ENCODE data around the gene APOBEC3A. TPM values are rescaled to one million over a fixed set of nuclear protein-coding genes. Genes with fewer than 3 reads are reported as not detected.
A peak's percentile ranks its signal among the peaks of the same experiment; 100 is the strongest.
"Not testable (repeated sequence)": the region's sequence is repeated elsewhere in the genome, so short reads cannot be mapped to it uniquely, and the experiment has no call there.

The APOBEC3A gene
- total RNA-seq, 2 donors from 2014 or later, result 1.4 to 2.2 TPM

GRCh38 chr22:38954414-38955043 lies 2.9 kb upstream of the APOBEC3A start:
- DNase-seq (peak in 1 of 2 donors; percentile 22), ATAC-seq (no peak)
- intact Hi-C loops (cut with DNase I, micrococcal nuclease), result no loop called here

GRCh38 chr22:38955250-38955905 lies 2.0 kb upstream of the APOBEC3A start:
- intact Hi-C loops (cut with DNase I, micrococcal nuclease), result no loop called here
- ATAC-seq, result no peak
- DNase-seq, result no peak

GRCh38 chr22:38955926-38956325 lies 1.5 kb upstream of the APOBEC3A start:
- DNase-seq, result no peak
- no peak for ATAC-seq
- intact Hi-C loops (cut with DNase I, micrococcal nuclease), result no loop called here

- intact Hi-C loops (cut with DNase I, micrococcal nuclease), result no loop called here
- peak in 1 of 2 donors; percentile 4 for DNase-seq
- ATAC-seq, result no peak
Measured at GRCh38 chr22:38956551-38956950, 858 bp upstream of the APOBEC3A start.

GRCh38 chr22:38957808-38958650 lies 620 bp downstream of the APOBEC3A start:
- ATAC-seq, result no peak
- intact Hi-C loops (cut with DNase I, micrococcal nuclease), result no loop called here
- DNase-seq, result no peak

GRCh38 chr22:38958651-38958943 lies 1.2 kb downstream of the APOBEC3A start:
- DNase-seq; intact Hi-C loops (cut with DNase I, micrococcal nuclease); ATAC-seq: not testable (repeated sequence)

- intact Hi-C loops (cut with DNase I, micrococcal nuclease), result no loop called here
- DNase-seq (no peak), ATAC-seq (no peak)
Measured at GRCh38 chr22:38959590-38959989, 2.2 kb downstream of the APOBEC3A start.

GRCh38 chr22:38960673-38961072 lies 3.3 kb downstream of the APOBEC3A start:
- ATAC-seq; DNase-seq; intact Hi-C loops (cut with DNase I, micrococcal nuclease): not testable (repeated sequence)

- intact Hi-C loops (cut with DNase I, micrococcal nuclease); DNase-seq: not testable (repeated sequence)
- peak; percentile 51 for ATAC-seq
Measured at GRCh38 chr22:38963291-38963738, 5.9 kb downstream of the APOBEC3A start.

GRCh38 chr22:38963872-38964271 lies 6.5 kb downstream of the APOBEC3A start:
- ATAC-seq (peak; percentile 91), DNase-seq (peak; percentile 91 to 92)
- intact Hi-C loops (cut with DNase I, micrococcal nuclease), result no loop called here

GRCh38 chr22:38964306-38964705 lies 6.9 kb downstream of the APOBEC3A start:
- no peak for ATAC-seq
- no peak for DNase-seq
- intact Hi-C loops (cut with DNase I, micrococcal nuclease), result no loop called here

GRCh38 chr22:38964989-38965388 lies 7.6 kb downstream of the APOBEC3A start:
- intact Hi-C loops (cut with DNase I, micrococcal nuclease), result no loop called here
- DNase-seq (no peak), ATAC-seq (peak; percentile 60)

GRCh38 chr22:38965614-38966379 lies 8.4 kb downstream of the APOBEC3A start:
- intact Hi-C loops (cut with DNase I, micrococcal nuclease), result no loop called here
- DNase-seq (no peak), ATAC-seq (no peak)

GRCh38 chr22:38966380-38966702 lies 8.9 kb downstream of the APOBEC3A start:
- ATAC-seq (no peak), DNase-seq (no peak)
- intact Hi-C loops (cut with DNase I, micrococcal nuclease), result no loop called here

- no peak for ATAC-seq
- intact Hi-C loops (cut with DNase I, micrococcal nuclease), result no loop called here
- no peak for DNase-seq
Measured at GRCh38 chr22:38966942-38967341, 9.5 kb downstream of the APOBEC3A start.

GRCh38 chr22:38967451-38968450 lies 10.3 kb downstream of the APOBEC3A start:
- DNase-seq, result peak in 1 of 2 donors; percentile 66
- peak; percentile 10 for ATAC-seq
- intact Hi-C loops (cut with DNase I, micrococcal nuclease), result no loop called here

GRCh38 chr22:38968801-38969200 lies 11.4 kb downstream of the APOBEC3A start:
- intact Hi-C loops (cut with DNase I, micrococcal nuclease), result no loop called here
- no peak for DNase-seq
- ATAC-seq, result no peak

GRCh38 chr22:38970551-38970950 lies 13.1 kb downstream of the APOBEC3A start:
- intact Hi-C loops (cut with DNase I, micrococcal nuclease), result no loop called here
- peak; percentile 66 for ATAC-seq
- DNase-seq, result no peak

All from left colon (tissue), 2 donors.